Body of pancreas (tissue), 4 donors: ENCODE data around the gene ERC2. TPM values are rescaled to one million over a fixed set of nuclear protein-coding genes. Genes with fewer than 3 reads are reported as not detected.

Experiments
- ATAC-seq: fragments of 150-250 bp; one replicate; pipeline ENCODE4 v1.9.1; 2016
- DNase-seq, 4 donors: peaks; one replicate each; pipeline ENCODE4 v3.0.0-alpha.2; 2019
- H3K27ac ChIP-seq, 4 donors: fragments of 200-600 bp; sonication (generic); 1 replicate in 3 of 4; 2 replicates in 1 of 4; pipeline versions ENCODE4 v1.5.1 to v1.6.1; 2016 to 2019; ENCODE audit warnings: mild to moderate bottlenecking in 1 of 4, mixed read lengths in 1 of 4, moderate library complexity in 1 of 4
- H3K27me3 ChIP-seq, 2 donors: fragments of 200-600 bp; sonication (generic); one replicate each; pipeline ENCODE4 v1.6.0; 2016; ENCODE audit warnings: mild to moderate bottlenecking in 1 of 2
- H3K36me3 ChIP-seq, 2 donors: fragments of 200-600 bp; sonication (generic); replicated peaks in 1 of 2; 2 replicates each; pipeline ENCODE4 v1.5.1; 2016; ENCODE audit warnings: low read depth in 2 of 2; ENCODE audit not compliant: insufficient read depth in 1 of 2
- H3K4me1 ChIP-seq: fragments of 200-600 bp; sonication (generic); one replicate; pipeline ENCODE4 v1.6.0; 2016
- H3K4me3 ChIP-seq, 2 donors: fragments of 200-600 bp; sonication (generic); 1 replicate in 1 of 2; 2 replicates in 1 of 2; pipeline ENCODE4 v1.5.1; 2016 to 2019
- H3K9me3 ChIP-seq, 3 donors: fragments of 200-600 bp; sonication (generic); 1 replicate in 2 of 3; 2 replicates in 1 of 3; pipeline ENCODE4 v1.5.1; 2016
- CTCF ChIP-seq, 7 experiments: fragments of 450-650 bp in 4 of 7; fragments of 200-600 bp in 3 of 7; sonication (generic) in 3 of 7; IDR thresholded peaks; one replicate each; pipeline ENCODE4 v1.5.1; 2016 to 2019; ENCODE audit warnings: antibody characterized with exemption in 7 of 7
- POLR2A ChIP-seq, 3 donors: fragments of 450-650 bp; IDR thresholded peaks; one replicate each; pipeline ENCODE4 v1.6.1; 2016; ENCODE audit warnings: antibody characterized with exemption in 3 of 3, mild to moderate bottlenecking in 2 of 3
- WGBS, 2 donors: methylation state at CpG; one replicate each; pipeline ENCODE4 v1.1.5; 2017; 5-methylcytosine and 5-hydroxymethylcytosine counted together
- intact Hi-C: fragments of 100-400 bp; cut with DNase I; formaldehyde crosslinking; loops from one replicate; pipeline ENCODE4 v1.15.1; 2023
- total RNA-seq, 2 donors: library from RNA; depleted of rRNA; stranded (reverse); fragments of >200 nt; gene quantifications; one replicate each; pipeline ENCODE4 v1.1.0, GENCODE V29; 2016

The ERC2 gene
- total RNA-seq, 2 donors from 2014 or later: 4.0 to 4.7 TPM

DNA sequence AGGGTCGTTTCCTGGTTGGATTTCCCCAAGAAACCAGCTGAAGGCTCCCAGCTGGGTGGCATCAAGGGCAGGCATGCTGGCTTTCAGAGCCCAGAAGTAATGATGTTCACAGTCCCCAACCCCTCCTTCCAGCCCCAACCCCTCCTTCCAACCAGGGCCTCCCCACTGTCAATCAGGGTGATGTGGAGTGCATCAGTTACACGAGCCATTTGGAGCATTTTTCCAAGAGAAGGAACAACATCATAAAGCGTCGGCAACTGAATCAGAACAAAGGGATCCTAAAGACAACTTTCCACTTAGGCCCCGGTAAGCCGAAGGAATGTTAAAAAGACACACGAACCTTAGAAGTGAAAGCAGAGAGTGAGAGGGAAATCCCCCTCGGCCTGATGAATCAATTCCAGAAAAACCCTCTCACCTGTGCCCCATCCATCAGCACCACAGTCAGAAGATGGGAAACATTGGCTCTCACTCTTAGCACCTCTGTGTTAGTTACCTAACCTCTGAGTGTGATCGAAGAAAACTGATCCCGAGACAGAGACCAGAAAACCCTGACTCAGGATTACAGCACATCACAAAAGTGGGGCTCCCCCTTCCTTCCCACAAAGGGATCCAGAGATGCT is 880.0 kb downstream of the ERC2 start:
- 79 to 82% methylated on average over 10 of the region's 10 CpGs for WGBS, 2 donors
- intact Hi-C loops: no loop called here

DNA sequence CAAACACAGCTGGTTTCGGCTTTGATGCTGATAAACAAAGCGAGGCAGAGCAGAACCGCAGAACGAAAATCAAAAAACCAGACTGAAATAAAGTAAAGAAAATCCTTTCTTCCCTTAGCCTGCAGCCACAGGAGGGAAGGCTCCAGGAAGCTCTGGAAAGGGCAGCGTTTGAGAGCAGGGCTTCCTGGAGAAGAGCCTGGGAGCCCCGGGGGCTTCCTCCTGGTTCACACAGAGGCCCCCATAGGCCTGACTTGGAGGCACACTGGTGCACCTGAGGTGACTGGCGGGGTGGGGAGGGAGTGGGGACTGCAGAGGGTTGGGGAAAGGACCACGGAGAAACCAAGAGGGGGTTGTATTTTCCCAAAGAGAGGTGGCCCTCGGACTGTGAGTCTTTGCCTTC is 882.4 kb downstream of the ERC2 start:
- DNase-seq: no peak
- no peak for TF ChIP-seq CTCF (IDR thresholded peaks at IDR 0.05)
- no peak for TF ChIP-seq POLR2A (IDR thresholded peaks at IDR 0.05)
- intact Hi-C loops: no loop called here

More for the DNA sequence above, 880.0 kb downstream of the ERC2 start:
- no peak overlapping the region for H3K27ac ChIP-seq
- no peaks in the 10 kb centered on the region for H3K4me1 ChIP-seq
- H3K4me3 ChIP-seq: no peak overlapping the region
- DNase-seq (no peak), ATAC-seq (no peak)
- no peaks in the 10 kb centered on the region for H3K27me3 ChIP-seq
- TF ChIP-seq CTCF (IDR thresholded peaks at IDR 0.05) (no peak), POLR2A (IDR thresholded peaks at IDR 0.05) (no peak)
- no peaks in the 10 kb centered on the region for H3K36me3 ChIP-seq
- H3K9me3 ChIP-seq: no peaks in the 10 kb centered on the region

DNA sequence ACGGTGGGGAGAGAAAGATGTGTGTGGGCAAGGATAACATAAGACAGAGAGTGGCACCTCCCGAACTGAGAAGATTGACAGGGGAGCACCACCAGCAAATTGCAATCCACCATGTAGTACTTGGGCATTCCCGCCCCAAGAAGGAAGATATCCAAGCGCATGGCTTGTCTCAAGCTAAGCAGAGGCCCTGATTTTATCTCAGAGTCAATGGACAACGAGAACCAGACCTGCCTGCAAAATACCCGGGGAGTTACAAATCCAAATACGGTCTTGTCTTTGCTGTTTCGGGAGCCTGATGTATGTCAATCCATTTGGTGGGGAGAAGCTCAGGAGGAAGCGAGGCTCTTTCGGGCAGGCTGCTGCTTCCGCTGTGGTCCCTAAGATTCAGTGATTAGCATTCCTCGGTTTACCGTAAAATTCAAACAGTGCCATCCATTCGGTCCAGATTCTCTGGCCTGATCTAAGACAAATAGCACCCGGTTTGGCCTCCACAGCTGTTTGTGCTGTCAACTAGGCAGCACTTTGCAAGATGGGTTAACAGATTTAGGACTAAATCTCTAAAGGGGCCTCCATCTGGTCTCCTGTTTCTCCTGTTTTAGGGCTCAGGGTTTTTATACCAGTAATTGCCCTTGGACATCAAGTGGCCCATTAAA is 883.4 kb downstream of the ERC2 start:
- WGBS, 2 donors: 79 to 93% methylated on average over 15 of the region's 15 CpGs
- Histone ChIP-seq H3K4me3 (no peak overlapping the region), H3K27ac (no peak overlapping the region), H3K9me3 (no peaks in the 10 kb centered on the region), H3K4me1 (no peaks in the 10 kb centered on the region), H3K36me3 (no peaks in the 10 kb centered on the region), H3K27me3 (no peaks in the 10 kb centered on the region)
- intact Hi-C loops: no loop called here
- no peak for ATAC-seq
- TF ChIP-seq POLR2A (IDR thresholded peaks at IDR 0.05): no peak
- TF ChIP-seq CTCF (IDR thresholded peaks at IDR 0.05): no peak
- no peak for DNase-seq

More for the DNA sequence above, 882.4 kb downstream of the ERC2 start:
- Histone ChIP-seq H3K27me3 (no peaks in the 10 kb centered on the region), H3K9me3 (no peaks in the 10 kb centered on the region), H3K27ac (no peak overlapping the region), H3K4me1 (no peaks in the 10 kb centered on the region), H3K4me3 (no peak overlapping the region), H3K36me3 (no peaks in the 10 kb centered on the region)
- 60 to 63% methylated on average over 9 of the region's 9 CpGs for WGBS, 2 donors
- ATAC-seq: no peak

GRCh38 chr3:55584030-55584429 is 884.2 kb downstream of the ERC2 start:
- H3K27ac ChIP-seq: no peak overlapping the region
- WGBS, 2 donors: 87 to 97% methylated on average over 3 of the region's 3 CpGs

More at GRCh38 chr3:55584030-55584429, 884.2 kb downstream of the ERC2 start:
- no peaks in the 10 kb centered on the region for H3K27me3 ChIP-seq
- no peaks in the 10 kb centered on the region for H3K4me1 ChIP-seq
- intact Hi-C loops: no loop called here
- no peak overlapping the region for H3K4me3 ChIP-seq
- no peak for ATAC-seq
- TF ChIP-seq POLR2A (IDR thresholded peaks at IDR 0.05) (no peak), CTCF (IDR thresholded peaks at IDR 0.05) (no peak)
- H3K9me3 ChIP-seq: no peaks in the 10 kb centered on the region
- DNase-seq: no peak
- no peaks in the 10 kb centered on the region for H3K36me3 ChIP-seq
